ENCODE data around the gene IGF1R. TPM values are rescaled to one million over a fixed set of nuclear protein-coding genes. Genes with fewer than 3 reads are reported as not detected.
A peak's percentile ranks its signal among the peaks of the same experiment; 100 is the strongest.
"Not testable (repeated sequence)": the region's sequence is repeated elsewhere in the genome, so short reads cannot be mapped to it uniquely, and the experiment has no call there.

Gene IGF1R
- polyA plus RNA-seq (ENCODE audit: insufficient read length in 10 of 10): 10 to 100 TPM; 12.6 to 18.9 (median 17.5) TPM
- long read RNA-seq, donor 1, full-length matches to known transcripts: 2 of 14 reads
- long read RNA-seq, donor 1, partial matches to known transcripts: 12 of 14 reads
- long read RNA-seq, donor 1, other reads (novel, unspliced or antisense): 0 of 14 reads
- long read RNA-seq, donor 2, partial matches to known transcripts: 0 of 1 reads
- long read RNA-seq, donor 2, other reads (novel, unspliced or antisense): 0 of 1 reads
- long read RNA-seq, donor 3: 0 reads
- long read RNA-seq, donor 4, partial matches to known transcripts: 0 of 1 reads
- long read RNA-seq, donor 4, other reads (novel, unspliced or antisense): 0 of 1 reads
- long read RNA-seq, donor 5: 0 reads
- long read RNA-seq, donor 6, full-length matches to known transcripts: 3 of 3 reads
- long read RNA-seq, donor 6, partial matches to known transcripts: 0 of 3 reads
- long read RNA-seq, donor 6, other reads (novel, unspliced or antisense): 0 of 3 reads
- long read RNA-seq, donor 7, partial matches to known transcripts: 0 of 1 reads
- long read RNA-seq, donor 7, other reads (novel, unspliced or antisense): 0 of 1 reads
- long read RNA-seq, donor 8: 0 reads
- long read RNA-seq, donor 9: 0 reads

- DNase-seq: peak; percentile 95 to 97 (median 97)
These were observed at the start of gene IGF1R for GRCh38 chr15:98647774-98648653. Gene IGF1R, plus strand, starts transcription at chr15:98648539. Its CDS starts 1,043 bp downstream, at chr15:98649582.

- DNase-seq: peak; percentile 66 to 92 (median 73)
These were observed 48.2 kb upstream of the IGF1R start for GRCh38 chr15:98599909-98600691.

GRCh38 chr15:98604983-98605382, 43.4 kb upstream of the IGF1R start:
- DNase-seq: no peak

- DNase-seq: peak in 1 of 3 donors; percentile 35
These were observed 39.0 kb upstream of the IGF1R start for GRCh38 chr15:98609144-98609852.

- DNase-seq: no peak
These were observed 37.3 kb upstream of the IGF1R start for GRCh38 chr15:98610991-98611390.

GRCh38 chr15:98611808-98612207, 36.5 kb upstream of the IGF1R start:
- DNase-seq: no peak

- DNase-seq: no peak
These were observed 35.7 kb upstream of the IGF1R start for GRCh38 chr15:98612490-98613110.

- DNase-seq: no peak
These were observed 33.7 kb upstream of the IGF1R start for GRCh38 chr15:98614681-98615080.

- DNase-seq: no peak
These were observed 31.9 kb upstream of the IGF1R start for GRCh38 chr15:98616397-98616796.

- DNase-seq: no peak
These were observed 30.9 kb upstream of the IGF1R start for GRCh38 chr15:98617328-98617980.

GRCh38 chr15:98618576-98618975, 29.8 kb upstream of the IGF1R start:
- not testable (repeated sequence) for DNase-seq

- peak in 1 of 3 donors; percentile 35 for DNase-seq
These were observed 28.3 kb upstream of the IGF1R start for GRCh38 chr15:98620020-98620419.

- DNase-seq: no peak
These were observed 27.3 kb upstream of the IGF1R start for GRCh38 chr15:98621021-98621420.

GRCh38 chr15:98625614-98626013, 22.7 kb upstream of the IGF1R start:
- no peak for DNase-seq

GRCh38 chr15:98626153-98626552, 22.2 kb upstream of the IGF1R start:
- no peak for DNase-seq

GRCh38 chr15:98628216-98628615, 20.1 kb upstream of the IGF1R start:
- no peak for DNase-seq

- DNase-seq: no peak
These were observed 12.5 kb upstream of the IGF1R start for GRCh38 chr15:98635848-98636247.

GRCh38 chr15:98643115-98643514, 5.2 kb upstream of the IGF1R start:
- DNase-seq: no peak

GRCh38 chr15:98646546-98647025, 1.8 kb upstream of the IGF1R start:
- no peak for DNase-seq

All from muscle of back (tissue), 13 donors.